NCI-H1417 treated with DMSO at 0.1 percent for 48 hours (cell line): ENCODE measurements around the gene KLRG1.

Experiments
- DNase-seq: peaks from one replicate; lab custom pipeline; 2025; lab: John Stamatoyannopoulos, UW

Gene KLRG1

GRCh38 chr12:8989413-8989812 lies at the start of gene KLRG1:
Gene KLRG1, plus strand, starts transcription at chr12:8989546. Its CDS starts 90 bp downstream, at chr12:8989636.
- DNase-seq = no peak

GRCh38 chr12:8941691-8942478 lies 47.5 kb upstream of the KLRG1 start:
- DNase-seq = no peak

GRCh38 chr12:8943565-8944186 lies 45.7 kb upstream of the KLRG1 start:
- DNase-seq = no peak

- DNase-seq = no peak
Observed at GRCh38 chr12:8946733-8947132, 42.6 kb upstream of the KLRG1 start.

- no peak for DNase-seq
Observed at GRCh38 chr12:8947737-8948136, 41.6 kb upstream of the KLRG1 start.

- DNase-seq = no peak
Observed at GRCh38 chr12:8948701-8949341, 40.5 kb upstream of the KLRG1 start.

GRCh38 chr12:8949342-8950220 lies 39.8 kb upstream of the KLRG1 start, which contains the start of gene M6PR:
Gene M6PR, minus strand, starts transcription at chr12:8949645. Its CDS starts 3,241 bp downstream, at chr12:8946404.
- peak; percentile 94 for DNase-seq

GRCh38 chr12:8950221-8950527 lies 39.2 kb upstream of the KLRG1 start:
- no peak for DNase-seq

GRCh38 chr12:8950702-8951478 lies 38.5 kb upstream of the KLRG1 start:
- no peak for DNase-seq

- no peak for DNase-seq
Observed at GRCh38 chr12:8951744-8952143, 37.6 kb upstream of the KLRG1 start.

- DNase-seq = no peak
Observed at GRCh38 chr12:8953773-8954402, 35.5 kb upstream of the KLRG1 start.

GRCh38 chr12:8956073-8956472 lies 33.3 kb upstream of the KLRG1 start:
- no peak for DNase-seq

- no peak for DNase-seq
Observed at GRCh38 chr12:8956772-8957171, 32.6 kb upstream of the KLRG1 start.

GRCh38 chr12:8957561-8957960 lies 31.8 kb upstream of the KLRG1 start:
- DNase-seq = no peak

GRCh38 chr12:8958066-8958465 lies 31.3 kb upstream of the KLRG1 start:
- DNase-seq = no peak

- no peak for DNase-seq
Observed at GRCh38 chr12:8960176-8960575, 29.2 kb upstream of the KLRG1 start.

- no peak for DNase-seq
Observed at GRCh38 chr12:8968761-8969160, 20.6 kb upstream of the KLRG1 start.

- no peak for DNase-seq
Observed at GRCh38 chr12:8969861-8970411, 19.4 kb upstream of the KLRG1 start.

- no peak for DNase-seq
Observed at GRCh38 chr12:8970432-8970831, 18.9 kb upstream of the KLRG1 start.

GRCh38 chr12:8980137-8980536 lies 9.2 kb upstream of the KLRG1 start:
- DNase-seq = no peak
